ENCODE data around the gene BARD1.

Gene BARD1

GRCh38 chr2:214716811-214717560 is 92.5 kb downstream of the BARD1 start:
- Histone ChIP-seq H3K4me3 (ENCODE audit: low read depth, low read length, poor library complexity, severe bottlenecking) (no peak overlapping the region), H3K27ac (ENCODE audit: low read depth, low read length, poor library complexity, severe bottlenecking) (no peak overlapping the region), H3K79me2 (ENCODE audit: insufficient read depth, low read length) (no peaks in the 10 kb centered on the region), H3K9me3 (ENCODE audit: low read length) (no peaks in the 10 kb centered on the region), H3F3A (ENCODE audit: insufficient read depth, low read length) (no peaks in the 10 kb centered on the region), H2AFZ (ENCODE audit: low read length) (no peak overlapping the region), H3K4me2 (ENCODE audit: low read length) (no peak overlapping the region), H3K4me1 (ENCODE audit: insufficient read depth, low read length, severe bottlenecking) (no peaks in the 10 kb centered on the region), H3K9ac (ENCODE audit: low read length) (no peak overlapping the region), H3K9me2 (ENCODE audit: low read depth, low read length) (no peaks in the 10 kb centered on the region), H3K27me3 (ENCODE audit: insufficient read depth, low read length) (no peaks in the 10 kb centered on the region), H3K36me3 (ENCODE audit: insufficient read depth, low read length) (no peaks in the 10 kb centered on the region), H4K20me1 (ENCODE audit: insufficient read depth, low read length) (no peaks in the 10 kb centered on the region)
- TF ChIP-seq, protein P1, sequence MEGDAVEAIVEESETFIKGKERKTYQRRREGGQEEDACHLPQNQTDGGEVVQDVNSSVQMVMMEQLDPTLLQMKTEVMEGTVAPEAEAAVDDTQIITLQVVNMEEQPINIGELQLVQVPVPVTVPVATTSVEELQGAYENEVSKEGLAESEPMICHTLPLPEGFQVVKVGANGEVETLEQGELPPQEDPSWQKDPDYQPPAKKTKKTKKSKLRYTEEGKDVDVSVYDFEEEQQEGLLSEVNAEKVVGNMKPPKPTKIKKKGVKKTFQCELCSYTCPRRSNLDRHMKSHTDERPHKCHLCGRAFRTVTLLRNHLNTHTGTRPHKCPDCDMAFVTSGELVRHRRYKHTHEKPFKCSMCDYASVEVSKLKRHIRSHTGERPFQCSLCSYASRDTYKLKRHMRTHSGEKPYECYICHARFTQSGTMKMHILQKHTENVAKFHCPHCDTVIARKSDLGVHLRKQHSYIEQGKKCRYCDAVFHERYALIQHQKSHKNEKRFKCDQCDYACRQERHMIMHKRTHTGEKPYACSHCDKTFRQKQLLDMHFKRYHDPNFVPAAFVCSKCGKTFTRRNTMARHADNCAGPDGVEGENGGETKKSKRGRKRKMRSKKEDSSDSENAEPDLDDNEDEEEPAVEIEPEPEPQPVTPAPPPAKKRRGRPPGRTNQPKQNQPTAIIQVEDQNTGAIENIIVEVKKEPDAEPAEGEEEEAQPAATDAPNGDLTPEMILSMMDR (IDR thresholded peaks at IDR 0.05; ENCODE audit: low read length), result no peak
- no peak for TF ChIP-seq EZH2 (IDR thresholded peaks at IDR 0.05; ENCODE audit: borderline replicate concordance, low read length)

DNA sequence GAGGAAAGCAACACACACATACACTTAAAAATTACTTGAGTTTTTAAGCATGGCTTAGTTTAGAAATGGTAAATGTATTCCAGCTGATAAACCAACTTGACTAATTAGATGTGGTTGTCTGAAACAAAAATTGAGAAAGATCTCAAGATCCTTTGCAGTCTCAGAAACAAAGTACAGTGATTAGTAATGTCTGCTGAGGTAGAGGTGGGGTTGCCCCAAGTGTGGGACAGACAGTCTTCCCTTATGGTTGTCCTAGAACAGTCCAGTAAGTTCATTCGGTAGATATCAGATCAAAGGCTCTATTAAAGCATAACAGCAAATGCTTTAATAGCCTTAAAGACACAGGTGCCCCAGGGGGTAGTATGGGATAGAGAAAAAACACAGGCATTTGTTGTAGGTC is 94.5 kb downstream of the BARD1 start:
- Histone ChIP-seq H3K9ac (ENCODE audit: low read length) (no peak overlapping the region), H3K4me1 (ENCODE audit: insufficient read depth, low read length, severe bottlenecking) (no peaks in the 10 kb centered on the region), H3F3A (ENCODE audit: insufficient read depth, low read length) (no peaks in the 10 kb centered on the region), H3K9me2 (ENCODE audit: low read depth, low read length) (no peaks in the 10 kb centered on the region), H3K79me2 (ENCODE audit: insufficient read depth, low read length) (no peaks in the 10 kb centered on the region), H3K9me3 (ENCODE audit: low read length) (no peaks in the 10 kb centered on the region), H3K27ac (ENCODE audit: low read depth, low read length, poor library complexity, severe bottlenecking) (no peak overlapping the region), H2AFZ (ENCODE audit: low read length) (no peak overlapping the region), H3K4me3 (ENCODE audit: low read depth, low read length, poor library complexity, severe bottlenecking) (no peak overlapping the region), H3K36me3 (ENCODE audit: insufficient read depth, low read length) (no peaks in the 10 kb centered on the region), H4K20me1 (ENCODE audit: insufficient read depth, low read length) (no peaks in the 10 kb centered on the region), H3K27me3 (ENCODE audit: insufficient read depth, low read length) (no peaks in the 10 kb centered on the region), H3K4me2 (ENCODE audit: low read length) (no peak overlapping the region)
- TF ChIP-seq, protein P1 (IDR thresholded peaks at IDR 0.05; ENCODE audit: low read length), result no peak
- no peak for TF ChIP-seq EZH2 (IDR thresholded peaks at IDR 0.05; ENCODE audit: borderline replicate concordance, low read length)

DNA sequence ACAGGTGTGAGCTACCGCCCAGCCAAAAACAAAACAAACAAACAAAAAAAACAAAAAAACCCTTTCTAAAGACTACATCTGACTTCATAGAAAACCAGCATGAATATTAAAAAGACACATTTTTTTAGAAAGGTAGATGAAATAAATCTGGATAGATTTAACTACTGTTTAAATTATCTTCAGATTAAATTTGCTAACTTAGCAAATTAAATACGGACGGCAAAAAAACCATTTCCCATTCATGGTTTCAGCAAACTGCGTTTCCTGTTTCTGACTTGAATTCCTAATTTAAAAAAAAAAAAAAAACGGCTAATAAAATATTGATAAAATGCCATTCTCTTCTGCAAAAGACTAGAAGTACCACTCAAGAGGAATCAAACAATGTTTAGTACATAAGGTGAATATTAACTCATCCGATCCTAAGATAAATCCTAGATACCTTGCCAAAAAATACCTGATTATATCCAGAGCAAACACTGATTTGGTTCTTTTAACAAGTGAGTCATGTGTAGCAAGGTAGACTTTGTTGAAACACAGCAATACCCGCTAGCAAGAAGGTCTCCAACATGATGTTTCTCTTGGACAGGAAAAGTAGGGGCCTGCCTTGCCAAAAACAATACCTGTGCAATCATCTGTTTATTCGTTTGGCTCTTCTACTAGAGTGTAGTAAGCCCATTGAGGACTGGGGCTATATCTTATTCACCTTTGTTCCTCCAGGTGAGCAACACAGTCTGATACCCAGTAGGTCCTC is 96.2 kb downstream of the BARD1 start:
- H3K9ac ChIP-seq (ENCODE audit: low read length), result no peak overlapping the region
- no peak for TF ChIP-seq EZH2 (IDR thresholded peaks at IDR 0.05; ENCODE audit: borderline replicate concordance, low read length)
- TF ChIP-seq, protein P1 (IDR thresholded peaks at IDR 0.05; ENCODE audit: low read length), result no peak

More for the DNA sequence above, 96.2 kb downstream of the BARD1 start:
- no peak overlapping the region for H3K4me2 ChIP-seq (ENCODE audit: low read length)
- H3K27ac ChIP-seq (ENCODE audit: low read depth, low read length, poor library complexity, severe bottlenecking), result no peak overlapping the region
- H3K9me2 ChIP-seq (ENCODE audit: low read depth, low read length), result no peaks in the 10 kb centered on the region
- H3K4me1 ChIP-seq (ENCODE audit: insufficient read depth, low read length, severe bottlenecking), result no peaks in the 10 kb centered on the region
- H3K4me3 ChIP-seq (ENCODE audit: low read depth, low read length, poor library complexity, severe bottlenecking), result no peak overlapping the region
- no peaks in the 10 kb centered on the region for H3K27me3 ChIP-seq (ENCODE audit: insufficient read depth, low read length)
- H4K20me1 ChIP-seq (ENCODE audit: insufficient read depth, low read length), result no peaks in the 10 kb centered on the region
- H3K9me3 ChIP-seq (ENCODE audit: low read length), result no peaks in the 10 kb centered on the region
- no peak overlapping the region for H2AFZ ChIP-seq (ENCODE audit: low read length)
- no peaks in the 10 kb centered on the region for H3K36me3 ChIP-seq (ENCODE audit: insufficient read depth, low read length)
- H3K79me2 ChIP-seq (ENCODE audit: insufficient read depth, low read length), result no peaks in the 10 kb centered on the region
- no peaks in the 10 kb centered on the region for H3F3A ChIP-seq (ENCODE audit: insufficient read depth, low read length)

Data from OCI-LY1 (cell line).